Stimulated activated CD4-positive, alpha-beta T cell treated with anti-CD3 and anti-CD28 coated beads, TNF-alpha, amount 100 ng/mL, for 4 hours (primary cell): ENCODE results near the gene XKRX.

ENCODE experiments used
- DNase-seq, 3 experiments: peaks; one replicate each; pipeline ENCODE4 v3.0.0-alpha.2; 2020; ENCODE audit warnings: low read depth in 3 of 3

The XKRX gene

GRCh38 chrX:100895365-100896075 lies 33.2 kb downstream of the XKRX start:
- DNase-seq = no peak

GRCh38 chrX:100883654-100884053 lies 45.1 kb downstream of the XKRX start:
- no peak for DNase-seq

GRCh38 chrX:100880368-100880767 lies 48.3 kb downstream of the XKRX start:
- DNase-seq = no peak

GRCh38 chrX:100874325-100874724 lies 54.4 kb downstream of the XKRX start, which contains the start of gene NOX1:
NOX1 (minus strand) TSS chrX:100874359; CDS start chrX:100874139, 220 bp downstream.
- DNase-seq = no peak

GRCh38 chrX:100871594-100872560 lies 56.8 kb downstream of the XKRX start:
- no peak for DNase-seq

- no peak for DNase-seq
Observed at GRCh38 chrX:100870527-100870926, 58.2 kb downstream of the XKRX start.

GRCh38 chrX:100868273-100868672 lies 60.4 kb downstream of the XKRX start:
- no peak for DNase-seq

- DNase-seq = no peak
Observed at GRCh38 chrX:100864657-100865391, 63.9 kb downstream of the XKRX start.
